CD4-positive, alpha-beta T cell (primary cell): ENCODE measurements around the gene MACROD2. TPM values are rescaled to one million over a fixed set of nuclear protein-coding genes. Genes with fewer than 3 reads are reported as not detected.

Experiments used
- ATAC-seq: fragments of 200-7000 bp; cut with Tn5 transposase; one replicate; pipeline ENCODE4 v1.10.0; 2022; ENCODE audit warnings: mild to moderate bottlenecking; ENCODE audit not compliant: poor library complexity
- CTCF ChIA-PET: fragments of 350-600 bp; sonication (Branson Sonifier 250); formaldehyde crosslinking; loops from one replicate; lab custom pipeline; 2021; ENCODE audit warnings: antibody characterized with exemption, inconsistent platforms; lab: Charles Lee
- POLR2A ChIA-PET: fragments of 350-600 bp; sonication (Branson Sonifier 250); formaldehyde crosslinking; loops from one replicate; lab custom pipeline; 2021; ENCODE audit warnings: antibody characterized with exemption, inconsistent platforms; lab: Charles Lee
- DNase-seq, 14 experiments: peaks; one replicate each; pipeline ENCODE4 v3.0.0-alpha.2; 2013 to 2020; ENCODE audit warnings: mixed read lengths in 2 of 14
- H3K27ac ChIP-seq, 2 donors: one replicate each; pipeline versions ENCODE4 v1.5.1 to v1.7.0; 2013; ENCODE audit warnings: low read length in 2 of 2, low read depth in 1 of 2, mild to moderate bottlenecking in 1 of 2
- H3K27me3 ChIP-seq, 2 experiments: 1 replicate in 1 of 2; 2 replicates in 1 of 2; pipeline versions ENCODE4 v1.6.1 to v1.7.0; 2013; ENCODE audit warnings: low read length in 2 of 2, control low read depth in 1 of 2, mild to moderate bottlenecking in 1 of 2, moderate library complexity in 1 of 2; ENCODE audit not compliant: insufficient read depth in 2 of 2, control insufficient read depth in 1 of 2
- H3K36me3 ChIP-seq: one replicate; pipeline ENCODE4 v1.6.1; 2013; ENCODE audit warnings: low read length, control low read depth; ENCODE audit not compliant: insufficient read depth
- H3K4me1 ChIP-seq: one replicate; pipeline ENCODE4 v1.6.1; 2013; ENCODE audit warnings: low read length, control low read depth; ENCODE audit not compliant: insufficient read depth
- H3K4me3 ChIP-seq: one replicate; pipeline ENCODE4 v1.5.1; 2013; ENCODE audit warnings: mild to moderate bottlenecking, low read length, moderate library complexity
- H3K9me3 ChIP-seq, 2 experiments: 1 replicate in 1 of 2; 2 replicates in 1 of 2; pipeline versions ENCODE4 v1.6.1 to v1.7.0; 2013; ENCODE audit warnings: low read length in 2 of 2, mild to moderate bottlenecking in 2 of 2, control low read depth in 1 of 2, moderate library complexity in 1 of 2; ENCODE audit not compliant: control insufficient read depth in 1 of 2, insufficient read depth in 1 of 2
- H3K27ac Mint-ChIP-seq: one replicate; pipeline ENCODE4 v1.8.0; 2020; ENCODE audit warnings: mixed read lengths
- H3K27me3 Mint-ChIP-seq: one replicate; pipeline ENCODE4 v1.8.0; 2021; ENCODE audit warnings: mixed read lengths
- H3K36me3 Mint-ChIP-seq: one replicate; pipeline ENCODE4 v1.8.0; 2021; ENCODE audit warnings: low read depth, mixed read lengths
- H3K4me1 Mint-ChIP-seq: one replicate; pipeline ENCODE4 v1.8.0; 2021; ENCODE audit warnings: low read depth, mixed read lengths
- H3K4me3 Mint-ChIP-seq: one replicate; pipeline ENCODE4 v1.8.0; 2020; ENCODE audit warnings: mild to moderate bottlenecking, mixed read lengths
- H3K9me3 Mint-ChIP-seq: one replicate; pipeline ENCODE4 v1.8.0; 2020; ENCODE audit warnings: mixed read lengths
- intact Hi-C, 2 experiments: fragments of 100-400 bp; cut with DNase I in 1 of 2; cut with micrococcal nuclease in 1 of 2; formaldehyde crosslinking; loops; one replicate each; pipeline versions ENCODE4 v1.15.1 to v1.9.0; 2023 to 2025; cut with DNase I, micrococcal nuclease
- total RNA-seq, 174 experiments: library from RNA in 2 of 174; stranded (reverse) in 2 of 174; gene quantifications; one replicate each; pipeline ENCODE4 v1.2.3 and lab custom pipeline; 2021 to 2026
- TF ChIP-seq, protein P1 (sequence below): fragments of 200-600 bp; IDR thresholded peaks from one replicate; pipeline ENCODE4 v1.8.0; 2022; ENCODE audit warnings: antibody characterized with exemption, mild to moderate bottlenecking

Gene MACROD2
- total RNA-seq, 2 experiments from 2014 or later, result not detected

DNA sequence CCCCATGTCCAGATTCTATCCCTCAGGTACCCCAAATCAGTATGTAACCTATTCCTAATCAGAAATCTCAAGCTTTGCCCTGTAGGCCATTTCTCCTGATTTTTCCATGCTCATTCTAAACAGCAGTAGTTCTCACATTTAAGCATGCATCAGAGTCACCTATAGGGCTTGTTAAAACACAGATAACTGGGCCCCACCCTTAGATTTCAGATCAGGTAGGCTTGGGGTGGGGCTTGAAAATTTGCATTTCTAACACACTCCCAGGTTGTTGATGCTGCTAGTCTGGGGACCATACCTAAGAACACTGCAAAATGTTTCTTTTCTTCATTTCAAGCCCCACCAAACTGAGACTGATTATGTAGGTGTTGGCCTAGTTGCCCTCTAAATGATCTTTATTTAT, 963.3 kb downstream of the MACROD2 start:
- TF ChIP-seq, protein P1, sequence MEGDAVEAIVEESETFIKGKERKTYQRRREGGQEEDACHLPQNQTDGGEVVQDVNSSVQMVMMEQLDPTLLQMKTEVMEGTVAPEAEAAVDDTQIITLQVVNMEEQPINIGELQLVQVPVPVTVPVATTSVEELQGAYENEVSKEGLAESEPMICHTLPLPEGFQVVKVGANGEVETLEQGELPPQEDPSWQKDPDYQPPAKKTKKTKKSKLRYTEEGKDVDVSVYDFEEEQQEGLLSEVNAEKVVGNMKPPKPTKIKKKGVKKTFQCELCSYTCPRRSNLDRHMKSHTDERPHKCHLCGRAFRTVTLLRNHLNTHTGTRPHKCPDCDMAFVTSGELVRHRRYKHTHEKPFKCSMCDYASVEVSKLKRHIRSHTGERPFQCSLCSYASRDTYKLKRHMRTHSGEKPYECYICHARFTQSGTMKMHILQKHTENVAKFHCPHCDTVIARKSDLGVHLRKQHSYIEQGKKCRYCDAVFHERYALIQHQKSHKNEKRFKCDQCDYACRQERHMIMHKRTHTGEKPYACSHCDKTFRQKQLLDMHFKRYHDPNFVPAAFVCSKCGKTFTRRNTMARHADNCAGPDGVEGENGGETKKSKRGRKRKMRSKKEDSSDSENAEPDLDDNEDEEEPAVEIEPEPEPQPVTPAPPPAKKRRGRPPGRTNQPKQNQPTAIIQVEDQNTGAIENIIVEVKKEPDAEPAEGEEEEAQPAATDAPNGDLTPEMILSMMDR, result no peak
- Histone ChIP-seq H3K27me3 (no peaks in the 10 kb centered on the region), H3K27ac (no peak overlapping the region), H3K4me3 (no peak overlapping the region), H3K9me3 (peaks cover 0 to 3% of the 10 kb centered on the region in 2 experiments), H3K4me1 (no peaks in the 10 kb centered on the region), H3K36me3 (no peaks in the 10 kb centered on the region)
- ATAC-seq (no peak), DNase-seq (no peak)
- Mint-ChIP-seq H3K27ac (no peak overlapping the region), H3K4me1 (no peaks in the 10 kb centered on the region), H3K27me3 (no peaks in the 10 kb centered on the region), H3K9me3 (peaks cover 10% of the 10 kb centered on the region), H3K36me3 (no peaks in the 10 kb centered on the region), H3K4me3 (no peak overlapping the region)
- CTCF ChIA-PET, result no interaction called here
- POLR2A ChIA-PET, result no interaction called here
- intact Hi-C loops, result no loop called here

- CTCF ChIA-PET, result no interaction called here
- H3K4me3 ChIP-seq, result no peak overlapping the region
- H3K27ac Mint-ChIP-seq, result no peak overlapping the region
Measured at GRCh38 chr20:14959506-14960475, 964.5 kb downstream of the MACROD2 start.

DNA sequence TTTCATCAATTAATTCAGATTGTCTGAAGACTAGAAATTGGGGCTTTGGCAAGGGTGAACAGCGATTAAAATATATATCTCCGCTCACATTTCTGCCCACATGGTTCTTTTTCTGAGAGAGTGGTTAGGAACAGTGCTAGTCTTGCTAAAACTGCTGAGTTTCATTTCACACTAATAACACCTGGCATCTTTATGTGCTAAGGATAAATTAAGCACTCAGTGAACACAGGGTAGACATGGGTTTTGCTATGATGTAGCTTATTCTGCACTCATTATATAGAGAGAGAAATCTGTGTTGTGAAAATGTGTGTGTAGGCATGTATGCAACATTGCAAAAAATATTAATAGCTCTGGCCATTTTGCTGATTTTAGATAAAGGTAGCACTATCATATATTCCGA, 965.5 kb downstream of the MACROD2 start:
- TF ChIP-seq, protein P1, result no peak
- no peaks in the 10 kb centered on the region for H3K36me3 Mint-ChIP-seq
- H3K9me3 ChIP-seq, result peaks cover 0 to 8% of the 10 kb centered on the region in 2 experiments
- H3K4me1 Mint-ChIP-seq, result no peaks in the 10 kb centered on the region
- DNase-seq (no peak), ATAC-seq (no peak)
- peaks cover 13% of the 10 kb centered on the region for H3K9me3 Mint-ChIP-seq
- no peak overlapping the region for H3K27ac ChIP-seq
- POLR2A ChIA-PET, result no interaction called here
- H3K36me3 ChIP-seq, result no peaks in the 10 kb centered on the region
- H3K4me3 Mint-ChIP-seq, result no peak overlapping the region
- no peaks in the 10 kb centered on the region for H3K27me3 ChIP-seq
- no peaks in the 10 kb centered on the region for H3K27me3 Mint-ChIP-seq
- no peaks in the 10 kb centered on the region for H3K4me1 ChIP-seq
- H3K4me3 ChIP-seq, result no peak overlapping the region
- no peak overlapping the region for H3K27ac Mint-ChIP-seq
- CTCF ChIA-PET, result no interaction called here
- intact Hi-C loops, result no loop called here

More at GRCh38 chr20:14959506-14960475, 964.5 kb downstream of the MACROD2 start:
- TF ChIP-seq, protein P1, result no peak
- POLR2A ChIA-PET, result no interaction called here
- intact Hi-C loops, result no loop called here
- Histone ChIP-seq H3K36me3 (no peaks in the 10 kb centered on the region), H3K27me3 (no peaks in the 10 kb centered on the region), H3K4me1 (no peaks in the 10 kb centered on the region), H3K9me3 (peaks cover 0 to 3% of the 10 kb centered on the region in 2 experiments), H3K27ac (no peak overlapping the region)
- Mint-ChIP-seq H3K9me3 (peaks cover 13% of the 10 kb centered on the region), H3K27me3 (no peaks in the 10 kb centered on the region), H3K36me3 (no peaks in the 10 kb centered on the region), H3K4me3 (no peak overlapping the region), H3K4me1 (no peaks in the 10 kb centered on the region)
- DNase-seq, result no peak
- no peak for ATAC-seq
